ENCODE measurements around the gene PROCA1. TPM values are rescaled to one million over a fixed set of nuclear protein-coding genes. Genes with fewer than 3 reads are reported as not detected.

PROCA1 gene
- total and polyA plus RNA-seq, 9 of the 15 experiments (the other 6 are each of a cell fraction or from before 2014, with no cell fraction given), result 0.78 to 16.2 (median 5.6) TPM

GRCh38 chr17:28750178-28751047 is 38.7 kb upstream of the PROCA1 start (continued):
- TF ChIP-seq, protein P1, sequence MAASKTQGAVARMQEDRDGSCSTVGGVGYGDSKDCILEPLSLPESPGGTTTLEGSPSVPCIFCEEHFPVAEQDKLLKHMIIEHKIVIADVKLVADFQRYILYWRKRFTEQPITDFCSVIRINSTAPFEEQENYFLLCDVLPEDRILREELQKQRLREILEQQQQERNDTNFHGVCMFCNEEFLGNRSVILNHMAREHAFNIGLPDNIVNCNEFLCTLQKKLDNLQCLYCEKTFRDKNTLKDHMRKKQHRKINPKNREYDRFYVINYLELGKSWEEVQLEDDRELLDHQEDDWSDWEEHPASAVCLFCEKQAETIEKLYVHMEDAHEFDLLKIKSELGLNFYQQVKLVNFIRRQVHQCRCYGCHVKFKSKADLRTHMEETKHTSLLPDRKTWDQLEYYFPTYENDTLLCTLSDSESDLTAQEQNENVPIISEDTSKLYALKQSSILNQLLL (CRISPR knock-in tag; IDR thresholded peaks at IDR 0.05; ENCODE audit: borderline replicate concordance), result no peak
- TF ChIP-seq ZBTB43 (CRISPR knock-in tag; IDR thresholded peaks at IDR 0.05), result no peak
- TF ChIP-seq, protein P2, sequence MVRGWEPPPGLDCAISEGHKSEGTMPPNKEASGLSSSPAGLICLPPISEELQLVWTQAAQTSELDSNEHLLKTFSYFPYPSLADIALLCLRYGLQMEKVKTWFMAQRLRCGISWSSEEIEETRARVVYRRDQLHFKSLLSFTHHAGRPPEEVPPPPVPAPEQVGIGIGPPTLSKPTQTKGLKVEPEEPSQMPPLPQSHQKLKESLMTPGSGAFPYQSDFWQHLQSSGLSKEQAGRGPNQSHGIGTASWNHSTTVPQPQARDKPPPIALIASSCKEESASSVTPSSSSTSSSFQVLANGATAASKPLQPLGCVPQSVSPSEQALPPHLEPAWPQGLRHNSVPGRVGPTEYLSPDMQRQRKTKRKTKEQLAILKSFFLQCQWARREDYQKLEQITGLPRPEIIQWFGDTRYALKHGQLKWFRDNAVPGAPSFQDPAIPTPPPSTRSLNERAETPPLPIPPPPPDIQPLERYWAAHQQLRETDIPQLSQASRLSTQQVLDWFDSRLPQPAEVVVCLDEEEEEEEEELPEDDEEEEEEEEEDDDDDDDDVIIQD (CRISPR knock-in tag; IDR thresholded peaks at IDR 0.05), result no peak
- TF ChIP-seq, protein P3, sequence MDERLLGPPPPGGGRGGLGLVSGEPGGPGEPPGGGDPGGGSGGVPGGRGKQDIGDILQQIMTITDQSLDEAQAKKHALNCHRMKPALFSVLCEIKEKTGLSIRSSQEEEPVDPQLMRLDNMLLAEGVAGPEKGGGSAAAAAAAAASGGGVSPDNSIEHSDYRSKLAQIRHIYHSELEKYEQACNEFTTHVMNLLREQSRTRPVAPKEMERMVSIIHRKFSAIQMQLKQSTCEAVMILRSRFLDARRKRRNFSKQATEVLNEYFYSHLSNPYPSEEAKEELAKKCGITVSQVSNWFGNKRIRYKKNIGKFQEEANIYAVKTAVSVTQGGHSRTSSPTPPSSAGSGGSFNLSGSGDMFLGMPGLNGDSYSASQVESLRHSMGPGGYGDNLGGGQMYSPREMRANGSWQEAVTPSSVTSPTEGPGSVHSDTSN (CRISPR knock-in tag; IDR thresholded peaks at IDR 0.05; ENCODE audit: low read depth), result no peak
- TF ChIP-seq, protein P3 (tag; conservative IDR thresholded peaks at IDR 0.05; ENCODE audit: low read depth), result no peak
- TF ChIP-seq ZNF830 (CRISPR knock-in tag; IDR thresholded peaks at IDR 0.05), result no peak
- TF ChIP-seq FIP1L1 (IDR thresholded peaks at IDR 0.05; ENCODE audit: low read depth, low read length, poor library complexity, severe bottlenecking), result no peak
- TF ChIP-seq TCF7 (IDR thresholded peaks at IDR 0.05; ENCODE audit: borderline replicate concordance), result no peak
- no peak for TF ChIP-seq GTF2F1 (IDR thresholded peaks at IDR 0.05; ENCODE audit: low read depth, low read length)
- TF ChIP-seq, protein P4, sequence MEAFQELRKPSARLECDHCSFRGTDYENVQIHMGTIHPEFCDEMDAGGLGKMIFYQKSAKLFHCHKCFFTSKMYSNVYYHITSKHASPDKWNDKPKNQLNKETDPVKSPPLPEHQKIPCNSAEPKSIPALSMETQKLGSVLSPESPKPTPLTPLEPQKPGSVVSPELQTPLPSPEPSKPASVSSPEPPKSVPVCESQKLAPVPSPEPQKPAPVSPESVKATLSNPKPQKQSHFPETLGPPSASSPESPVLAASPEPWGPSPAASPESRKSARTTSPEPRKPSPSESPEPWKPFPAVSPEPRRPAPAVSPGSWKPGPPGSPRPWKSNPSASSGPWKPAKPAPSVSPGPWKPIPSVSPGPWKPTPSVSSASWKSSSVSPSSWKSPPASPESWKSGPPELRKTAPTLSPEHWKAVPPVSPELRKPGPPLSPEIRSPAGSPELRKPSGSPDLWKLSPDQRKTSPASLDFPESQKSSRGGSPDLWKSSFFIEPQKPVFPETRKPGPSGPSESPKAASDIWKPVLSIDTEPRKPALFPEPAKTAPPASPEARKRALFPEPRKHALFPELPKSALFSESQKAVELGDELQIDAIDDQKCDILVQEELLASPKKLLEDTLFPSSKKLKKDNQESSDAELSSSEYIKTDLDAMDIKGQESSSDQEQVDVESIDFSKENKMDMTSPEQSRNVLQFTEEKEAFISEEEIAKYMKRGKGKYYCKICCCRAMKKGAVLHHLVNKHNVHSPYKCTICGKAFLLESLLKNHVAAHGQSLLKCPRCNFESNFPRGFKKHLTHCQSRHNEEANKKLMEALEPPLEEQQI (IDR thresholded peaks at IDR 0.05), result no peak
- no peak for TF ChIP-seq NFIX (CRISPR knock-in tag; IDR thresholded peaks at IDR 0.05; ENCODE audit: low read depth)
- no peak for TF ChIP-seq SRF (CRISPR knock-in tag; IDR thresholded peaks at IDR 0.05)
- no peak for TF ChIP-seq ELF4 (CRISPR knock-in tag; IDR thresholded peaks at IDR 0.05)
- 0 out of 2 replicates have a peak, but pooled peaks have one; percentile 41 for TF ChIP-seq ZNF395 (CRISPR knock-in tag; IDR thresholded peaks at IDR 0.05)
- no peak for TF ChIP-seq PTRF (tag; IDR thresholded peaks at IDR 0.05)
